HL-60 (cell line): ENCODE results near the gene KRTAP5-4.

Experiments
- DNase-seq, 2 experiments: peaks; one replicate each; pipeline ENCODE4 v3.0.0-alpha.2; 2010 to 2020; ENCODE audit warnings: low read depth in 1 of 2, low spot score in 1 of 2
- H3K27ac ChIP-seq: fragments of 250-450 bp; sonication (Bioruptor Pico); replicated peaks from 2 replicates; pipeline ENCODE4 v1.5.1; 2020; ENCODE audit warnings: mild to moderate bottlenecking, moderate library complexity
- H3K27me3 ChIP-seq: fragments of 250-450 bp; sonication (Bioruptor Pico); 2 replicates; pipeline ENCODE4 v1.5.1; 2021; ENCODE audit warnings: mild to moderate bottlenecking, moderate library complexity; ENCODE audit not compliant: insufficient read depth, poor library complexity, severe bottlenecking
- H3K4me3 ChIP-seq: replicated peaks from 2 replicates; pipeline ENCODE4 v1.5.1; 2011; ENCODE audit warnings: mild to moderate bottlenecking, control low read depth, low read length; ENCODE audit not compliant: insufficient read depth
- CTCF ChIP-seq: IDR thresholded peaks from one replicate; pipeline ENCODE4 v1.5.1; 2011; ENCODE audit warnings: low read length, control low read depth, inconsistent platforms; ENCODE audit not compliant: insufficient read depth
- GABPA ChIP-seq: IDR thresholded peaks from 2 replicates; pipeline ENCODE4 v1.6.1; 2012; ENCODE audit warnings: low read depth
- POLR2AphosphoS5 ChIP-seq: IDR thresholded peaks from 2 replicates; pipeline ENCODE4 v1.6.1; 2012; ENCODE audit warnings: low read depth
- REST ChIP-seq: IDR thresholded peaks from 2 replicates; pipeline ENCODE4 v1.6.1; 2012; ENCODE audit warnings: low read depth; ENCODE audit not compliant: insufficient replicate concordance
- SPI1 ChIP-seq: IDR thresholded peaks from 2 replicates; pipeline ENCODE4 v1.6.1; 2012; ENCODE audit warnings: low read depth, mild to moderate bottlenecking, borderline replicate concordance

KRTAP5-4 gene

GRCh38 chr11:1659506-1659905, 37.6 kb upstream of the KRTAP5-4 start:
- no peak overlapping the region for H3K4me3 ChIP-seq
- no peak overlapping the region for H3K27ac ChIP-seq
- H3K27me3 ChIP-seq, result peaks cover 24% of the 10 kb centered on the region
- TF ChIP-seq CTCF (no peak), POLR2AphosphoS5 (no peak), GABPA (no peak)
- DNase-seq, result no peak

GRCh38 chr11:1656670-1657069, 34.7 kb upstream of the KRTAP5-4 start:
- no peak overlapping the region for H3K4me3 ChIP-seq
- no peak for DNase-seq
- no peak overlapping the region for H3K27ac ChIP-seq
- H3K27me3 ChIP-seq, result peaks cover 41% of the 10 kb centered on the region
- no peak for TF ChIP-seq CTCF
- no peak for TF ChIP-seq SPI1
- no peak for TF ChIP-seq GABPA
- TF ChIP-seq POLR2AphosphoS5, result no peak
- no peak for TF ChIP-seq REST

GRCh38 chr11:1656061-1656441, 34.1 kb upstream of the KRTAP5-4 start:
- H3K4me3 ChIP-seq, result no peak overlapping the region
- H3K27ac ChIP-seq, result no peak overlapping the region
- TF ChIP-seq GABPA (no peak), REST (no peak), CTCF (no peak), SPI1 (no peak)
- peaks cover 41% of the 10 kb centered on the region for H3K27me3 ChIP-seq
- DNase-seq, result no peak
